H1 (cell line): Measurements from ENCODE around the gene C1QL2. TPM values are rescaled to one million over a fixed set of nuclear protein-coding genes. Genes with fewer than 3 reads are reported as not detected.

Experiments
- CTCF ChIA-PET: fragments of 300-600 bp; sonication (Branson Sonifier 250); formaldehyde crosslinking; loops from one replicate; lab custom pipeline; 2021; ENCODE audit not compliant: partially characterized antibody; lab: Charles Lee
- POLR2A ChIA-PET: fragments of 300-600 bp; sonication (Branson Sonifier 250); formaldehyde crosslinking; loops from one replicate; lab custom pipeline; 2021; ENCODE audit warnings: inconsistent platforms; ENCODE audit not compliant: partially characterized antibody; lab: Charles Lee
- DNase-seq, 2 experiments: peaks; one replicate each; pipeline versions ENCODE4 v3.0.0 to v3.0.0-alpha.2; 2010 to 2022; ENCODE audit warnings: low spot score in 2 of 2, low read depth in 1 of 2, mixed read lengths in 1 of 2
- FAIRE-seq: peaks from 2 replicates; lab custom pipeline; 2011; peaks lifted over from hg19 to GRCh38; lab: Jason Lieb, UNC
- H2AFZ ChIP-seq: 2 replicates; pipeline ENCODE4 v1.8.1; 2012; ENCODE audit warnings: low read length, inconsistent platforms
- H2AK5ac ChIP-seq: 2 replicates; pipeline ENCODE4 v1.6.1; 2013; ENCODE audit warnings: low read depth, low read length
- H2BK120ac ChIP-seq: replicated peaks from 2 replicates; pipeline ENCODE3; 2013; ENCODE audit warnings: low read depth, low read length, inconsistent platforms
- H2BK12ac ChIP-seq: 2 replicates; pipeline ENCODE4 v1.6.1; 2013; ENCODE audit warnings: low read depth, low read length
- H2BK15ac ChIP-seq: 2 replicates; pipeline ENCODE4 v1.6.1; 2013; ENCODE audit warnings: low read length
- H2BK20ac ChIP-seq: 2 replicates; pipeline ENCODE4 v1.6.1; 2013; ENCODE audit warnings: low read length
- H2BK5ac ChIP-seq: 2 replicates; pipeline ENCODE4 v1.6.1; 2013; ENCODE audit warnings: low read depth, low read length
- H3K14ac ChIP-seq: 2 replicates; pipeline ENCODE4 v1.6.1; 2013; ENCODE audit warnings: inconsistent platforms; ENCODE audit not compliant: insufficient read length
- H3K18ac ChIP-seq: 2 replicates; pipeline ENCODE4 v1.6.1; 2013; ENCODE audit warnings: low read length; ENCODE audit errors: extremely low read depth
- H3K23ac ChIP-seq: 2 replicates; pipeline ENCODE4 v1.6.1; 2013; ENCODE audit warnings: inconsistent platforms; ENCODE audit not compliant: insufficient read length
- H3K23me2 ChIP-seq: 2 replicates; pipeline ENCODE4 v1.6.1; 2013; ENCODE audit warnings: low read depth, low read length
- H3K27ac ChIP-seq: 2 replicates; pipeline ENCODE4 v1.6.1; 2011; ENCODE audit warnings: low read depth, low read length, inconsistent platforms
- H3K27me3 ChIP-seq, 4 experiments: replicated peaks in 1 of 4; 1 replicate in 1 of 4; 2 replicates in 3 of 4; pipeline versions ENCODE4 v1.6.1 to v1.8.1; 2011 to 2013; ENCODE audit warnings: low read length in 3 of 4, mild to moderate bottlenecking in 3 of 4, inconsistent platforms in 2 of 4, mixed read lengths in 2 of 4, moderate library complexity in 1 of 4; ENCODE audit not compliant: control insufficient read depth in 3 of 4, insufficient read depth in 3 of 4; ENCODE audit errors: extremely low read depth in 1 of 4
- H3K36me3 ChIP-seq, 4 experiments: 2 replicates each; pipeline versions ENCODE4 v1.6.1 to v1.8.1; 2011 to 2013; ENCODE audit warnings: mild to moderate bottlenecking in 4 of 4, low read length in 3 of 4, moderate library complexity in 2 of 4, control low read depth in 1 of 4, inconsistent platforms in 1 of 4; ENCODE audit not compliant: insufficient read depth in 4 of 4, control insufficient read depth in 2 of 4
- H3K4ac ChIP-seq: replicated peaks from 2 replicates; pipeline ENCODE3; 2013; ENCODE audit warnings: low read length, low read depth, mixed read lengths, inconsistent platforms; ENCODE audit not compliant: insufficient read length
- H3K4me1 ChIP-seq, 4 experiments: replicated peaks in 1 of 4; 1 replicate in 1 of 4; 2 replicates in 3 of 4; pipeline versions ENCODE4 v1.6.1 to v1.8.1; 2011 to 2013; ENCODE audit warnings: low read length in 3 of 4, inconsistent platforms in 2 of 4, mixed read lengths in 1 of 4; ENCODE audit not compliant: insufficient read depth in 4 of 4, control insufficient read depth in 3 of 4
- H3K4me2 ChIP-seq, 2 experiments: 2 replicates each; pipeline versions ENCODE4 v1.6.1 to v1.8.1; 2011 to 2013; ENCODE audit warnings: low read depth in 2 of 2, low read length in 2 of 2, control low read depth in 1 of 2, inconsistent platforms in 1 of 2, mild to moderate bottlenecking in 1 of 2; ENCODE audit not compliant: insufficient read depth in 1 of 2
- H3K4me3 ChIP-seq, 4 experiments: fragments of 200-600, 300-600 bp in 1 of 4; sonication (generic), shearing (Covaris generic), sonication (Bioruptor Twin) in 1 of 4; 2 replicates each; pipeline versions ENCODE4 v1.5.1 to v1.8.1; 2011 to 2016; ENCODE audit warnings: low read length in 4 of 4, low read depth in 3 of 4, control low read depth in 2 of 4, inconsistent platforms in 2 of 4, mild to moderate bottlenecking in 2 of 4, mixed read lengths in 1 of 4, moderate library complexity in 1 of 4; ENCODE audit not compliant: insufficient read depth in 2 of 4; ENCODE audit errors: extremely low read depth in 1 of 4
- H3K56ac ChIP-seq: replicated peaks from 2 replicates; pipeline ENCODE3; 2013; ENCODE audit warnings: low read depth, mild to moderate bottlenecking, mixed read lengths, low read length, inconsistent platforms; ENCODE audit not compliant: insufficient read length
- H3K79me1 ChIP-seq: 2 replicates; pipeline ENCODE4 v1.6.1; 2013; ENCODE audit warnings: low read depth, low read length, control low read depth
- H3K79me2 ChIP-seq, 2 experiments: 2 replicates each; pipeline versions ENCODE4 v1.6.1 to v1.8.1; 2012 to 2013; ENCODE audit warnings: low read length in 2 of 2, mild to moderate bottlenecking in 2 of 2, inconsistent platforms in 1 of 2; ENCODE audit not compliant: insufficient read depth in 2 of 2, control insufficient read depth in 1 of 2
- H3K9ac ChIP-seq, 4 experiments: replicated peaks in 1 of 4; 1 replicate in 1 of 4; 2 replicates in 3 of 4; pipeline versions ENCODE4 v1.6.1 to v1.8.1; 2011 to 2013; ENCODE audit warnings: low read depth in 3 of 4, low read length in 3 of 4, control low read depth in 2 of 4, mild to moderate bottlenecking in 2 of 4, moderate library complexity in 2 of 4, inconsistent platforms in 1 of 4; ENCODE audit errors: extremely low read depth in 1 of 4
- H3K9me3 ChIP-seq, 2 experiments: 2 replicates each; pipeline versions ENCODE4 v1.6.1 to v1.8.1; 2012 to 2013; ENCODE audit warnings: mild to moderate bottlenecking in 2 of 2, moderate library complexity in 2 of 2, control low read depth in 1 of 2, inconsistent platforms in 1 of 2, low read depth in 1 of 2, low read length in 1 of 2, mixed read lengths in 1 of 2; ENCODE audit not compliant: insufficient read depth in 2 of 2
- H4K20me1 ChIP-seq, 2 experiments: replicated peaks in 1 of 2; 2 replicates each; pipeline versions ENCODE3 to v1.8.1; 2011 to 2013; ENCODE audit warnings: inconsistent platforms in 2 of 2, low read length in 2 of 2, mild to moderate bottlenecking in 1 of 2; ENCODE audit not compliant: insufficient read depth in 2 of 2, control insufficient read depth in 1 of 2
- H4K5ac ChIP-seq: 2 replicates; pipeline ENCODE4 v1.6.1; 2013; ENCODE audit warnings: low read length, low read depth, mixed read lengths, inconsistent platforms; ENCODE audit not compliant: insufficient read length
- H4K8ac ChIP-seq: 2 replicates; pipeline ENCODE4 v1.8.0; 2013; ENCODE audit warnings: mild to moderate bottlenecking, moderate library complexity, low read length, inconsistent platforms; ENCODE audit not compliant: insufficient read depth; ENCODE audit errors: extremely low read depth
- H4K91ac ChIP-seq: replicated peaks from 2 replicates; pipeline ENCODE3; 2013; ENCODE audit warnings: low read length, mixed read lengths, inconsistent platforms; ENCODE audit not compliant: insufficient read length
- BACH1 ChIP-seq: IDR thresholded peaks from 2 replicates; pipeline ENCODE4 v1.6.1; 2012; ENCODE audit warnings: low read length, improper control_type of control experiment
- CBX5 ChIP-seq: fragments of 300-800, 300-1000 bp; sonication (generic); IDR thresholded peaks from 2 replicates; pipeline ENCODE4 v1.7.1; 2016; ENCODE audit warnings: antibody characterized with exemption, low read length, low read depth
- RXRA ChIP-seq: IDR thresholded peaks from 2 replicates; pipeline ENCODE4 v1.6.1; 2011; ENCODE audit warnings: low read depth, mild to moderate bottlenecking, low read length, moderate library complexity; ENCODE audit not compliant: insufficient read depth
- TAF1 ChIP-seq: IDR thresholded peaks from 2 replicates; pipeline ENCODE4 v1.6.1; 2011; ENCODE audit warnings: mild to moderate bottlenecking, low read depth, low read length
- TCF12 ChIP-seq: IDR thresholded peaks from 2 replicates; pipeline ENCODE4 v1.6.1; 2011; ENCODE audit warnings: low read depth, mild to moderate bottlenecking, low read length
- YY1 ChIP-seq: IDR thresholded peaks from 2 replicates; pipeline ENCODE4 v1.6.1; 2011; ENCODE audit warnings: low read depth, mild to moderate bottlenecking, low read length
- WGBS, 2 experiments: shearing (Covaris generic) in 1 of 2; methylation state at CpG; one replicate each; pipeline versions ENCODE4 v1.1.6 to v1.1.7; 2013 to 2015; ENCODE audit warnings: low lambda C conversion rate in 2 of 2, mixed read lengths in 2 of 2, inconsistent platforms in 1 of 2, low coverage in 1 of 2, missing lambda C conversion rate in 1 of 2; ENCODE audit not compliant: insufficient replicate concordance in 2 of 2, insufficient coverage in 1 of 2, insufficient read length in 1 of 2; ENCODE audit errors: extremely low coverage in 1 of 2, missing lambda C conversion rate in 1 of 2; 5-methylcytosine and 5-hydroxymethylcytosine counted together
- polyA plus RNA-seq, 7 experiments: library from polyadenylated mRNA; depleted of rRNA in 3 of 7; stranded (reverse) in 5 of 7; unstranded in 2 of 7; fragments of >200 nt in 5 of 7; fragments of 200-250 nt in 2 of 7; gene quantifications; 1 replicate in 5 of 7; 2 replicates in 1 of 7; 4 replicates in 1 of 7; pipeline versions ENCODE4 v1.2.1 to v1.2.3, GENCODE V29; 2011 to 2013; ENCODE audit warnings: missing spikeins in 2 of 7, mixed read lengths in 2 of 7
- total RNA-seq: library from RNA; stranded (reverse); fragmentation: NEBNext Ultra II Directional; extraction: Animal tissue kit (Norgen Biotek cat#: 25700); gene quantifications from 2 replicates; pipeline ENCODE4 v1.2.1, GENCODE V29; 2021
- TF ChIP-seq, protein P1 (sequence below): IDR thresholded peaks from 2 replicates; pipeline ENCODE4 v1.6.1; 2012; ENCODE audit warnings: low read length, inconsistent platforms
- TF ChIP-seq, protein P2 (sequence below): IDR thresholded peaks from 2 replicates; pipeline ENCODE4 v1.6.1; 2012; ENCODE audit warnings: inconsistent platforms

C1QL2 gene
- total and polyA plus RNA-seq, 2 of the 8 experiments (the other 6 are each of a cell fraction or from before 2014, with no cell fraction given) = 0.80 to 0.88 TPM

DNA sequence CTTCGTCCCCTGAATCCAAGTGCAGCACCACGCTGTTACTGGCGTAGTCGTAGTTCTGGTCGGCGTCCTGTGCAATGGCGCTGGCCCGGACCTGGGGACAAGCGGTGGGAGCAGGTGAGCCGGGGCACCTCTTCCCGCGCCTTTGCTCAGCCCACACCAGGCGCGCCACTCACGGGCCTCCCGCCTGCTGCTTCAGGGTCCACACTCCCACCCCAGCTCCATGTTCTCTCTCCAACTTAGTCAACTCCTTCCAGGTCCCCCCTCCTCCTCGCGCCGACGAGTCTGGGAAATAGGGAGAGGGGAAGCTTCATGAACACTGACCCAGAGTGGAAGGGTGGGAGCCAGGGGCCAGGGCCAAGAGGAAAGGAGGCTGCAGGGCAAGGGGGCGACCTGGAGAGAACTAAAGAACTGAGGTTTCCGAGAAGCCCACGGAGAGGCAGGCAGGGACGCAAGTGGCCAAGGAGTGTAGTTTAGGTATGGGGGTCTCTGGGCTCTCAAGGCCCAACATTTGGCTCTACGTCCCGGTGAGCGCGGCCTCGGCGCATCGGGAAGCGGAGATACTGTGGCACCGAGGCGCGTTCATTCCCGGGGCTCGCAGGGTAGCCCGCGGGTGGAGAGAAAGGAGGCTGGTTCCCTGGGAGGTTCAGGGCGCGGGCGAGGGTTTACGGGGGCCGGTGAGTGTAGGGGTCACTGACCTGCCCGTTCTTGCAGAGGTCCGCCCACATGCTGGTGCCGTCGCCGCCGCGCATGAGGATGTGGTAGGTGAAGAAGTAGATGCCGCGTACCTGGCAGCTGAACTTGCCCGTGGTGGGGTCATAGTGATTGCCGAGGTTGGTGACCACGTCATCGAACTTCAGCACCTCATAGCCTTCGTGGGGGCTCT, 1.4 kb downstream of the C1QL2 start:
- peak in 1 of 2 experiments; percentile 76 for DNase-seq
- H3K27me3 ChIP-seq = peaks cover 29 to 41% (median 38%) of the 10 kb centered on the region in 4 experiments
- no peaks in the 10 kb centered on the region; a peak in 1 of 4 replicates for H3K9me3 ChIP-seq
- H3K18ac ChIP-seq = peak overlapping the region; percentile 97
- WGBS, 2 experiments = 2% methylated on average over 46 of the region's 58 CpGs; no CpG with 5 or more reads in 1 of the 2 experiments
- H4K91ac ChIP-seq = peak overlapping the region; percentile 44
- peaks cover 0 to 10% (median 0%) of the 10 kb centered on the region in 4 experiments; a peak in 1 of 8 replicates for H3K36me3 ChIP-seq
- H2BK15ac ChIP-seq = peak overlapping the region; percentile 25; the same call in 1 of the 2 replicates
- peaks cover 4 to 28% (median 18%) of the 10 kb centered on the region in 4 experiments for H3K4me1 ChIP-seq
- no peak overlapping the region for H3K4ac ChIP-seq
- peak overlapping the region; percentile 68 for H4K8ac ChIP-seq
- ChIA-PET POLR2A (interaction anchor here (1.0 to 1.4 kb wide), 2 partner anchors 19 to 67 kb away, joined by 3 read pairs; partner anchors contain the start of gene STEAP3), CTCF (interaction anchor here (0.9 to 1.0 kb wide), 2 partner anchors 12 to 51 kb away, joined by 3 read pairs; no protein-coding TSS in a partner anchor)
- peak overlapping the region in 3 of 4 experiments; percentile 29 to 42 (median 34); a peak in 4 of 7 replicates for H3K9ac ChIP-seq
- no peaks in the 10 kb centered on the region for H4K20me1 ChIP-seq
- H3K79me2 ChIP-seq = no peaks in the 10 kb centered on the region
- peak overlapping the region; percentile 80; the same call in 1 of the 2 replicates for H2BK5ac ChIP-seq
- peak overlapping the region; percentile 82; the same call in 1 of the 2 replicates for H2BK20ac ChIP-seq
- no peak overlapping the region for H3K14ac ChIP-seq
- peak overlapping the region; percentile 5 for H3K56ac ChIP-seq
- H3K23me2 ChIP-seq = peaks cover 30% of the 10 kb centered on the region
- no peak overlapping the region for H3K27ac ChIP-seq
- no peak for FAIRE-seq
- no peak overlapping the region for H2BK120ac ChIP-seq
- no peak overlapping the region for H3K23ac ChIP-seq
- no peaks in the 10 kb centered on the region for H3K79me1 ChIP-seq
- H2AFZ ChIP-seq = peak overlapping the region; percentile 78; the same call in 1 of the 2 replicates
- H2BK12ac ChIP-seq = peak overlapping the region; percentile 94
- H4K5ac ChIP-seq = peak overlapping the region; percentile 16
- H3K4me3 ChIP-seq = peak overlapping the region; percentile 61 to 73 (median 68)
- peak overlapping the region; percentile 97 to 99 for H3K4me2 ChIP-seq
- H2AK5ac ChIP-seq = no peak overlapping the region
- TF ChIP-seq TCF12 (no peak), TAF1 (0 out of 2 replicates have a peak, but pooled peaks have one; percentile 3), RXRA (no peak), BACH1 (no peak), YY1 (no peak), CBX5 (no peak)
- TF ChIP-seq, protein P1, sequence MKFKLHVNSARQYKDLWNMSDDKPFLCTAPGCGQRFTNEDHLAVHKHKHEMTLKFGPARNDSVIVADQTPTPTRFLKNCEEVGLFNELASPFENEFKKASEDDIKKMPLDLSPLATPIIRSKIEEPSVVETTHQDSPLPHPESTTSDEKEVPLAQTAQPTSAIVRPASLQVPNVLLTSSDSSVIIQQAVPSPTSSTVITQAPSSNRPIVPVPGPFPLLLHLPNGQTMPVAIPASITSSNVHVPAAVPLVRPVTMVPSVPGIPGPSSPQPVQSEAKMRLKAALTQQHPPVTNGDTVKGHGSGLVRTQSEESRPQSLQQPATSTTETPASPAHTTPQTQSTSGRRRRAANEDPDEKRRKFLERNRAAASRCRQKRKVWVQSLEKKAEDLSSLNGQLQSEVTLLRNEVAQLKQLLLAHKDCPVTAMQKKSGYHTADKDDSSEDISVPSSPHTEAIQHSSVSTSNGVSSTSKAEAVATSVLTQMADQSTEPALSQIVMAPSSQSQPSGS = no peak
- TF ChIP-seq, protein P2, sequence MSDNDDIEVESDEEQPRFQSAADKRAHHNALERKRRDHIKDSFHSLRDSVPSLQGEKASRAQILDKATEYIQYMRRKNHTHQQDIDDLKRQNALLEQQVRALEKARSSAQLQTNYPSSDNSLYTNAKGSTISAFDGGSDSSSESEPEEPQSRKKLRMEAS = peak; percentile 81
